Lower lobe of right lung (tissue), 2 donors: ENCODE results near the gene KLHL22. TPM values are rescaled to one million over a fixed set of nuclear protein-coding genes. Genes with fewer than 3 reads are reported as not detected.

Experiments
- ATAC-seq, 2 donors: fragments of 200-7000 bp; cut with Tn5 transposase; one replicate each; pipeline ENCODE4 v1.9.1; 2020 to 2022; ENCODE audit warnings: mild to moderate bottlenecking in 2 of 2, moderate library complexity in 2 of 2
- DNase-seq: peaks from one replicate; pipeline ENCODE4 v3.0.0-alpha.2; 2020
- H3K27ac ChIP-seq: fragments of 200-600 bp; one replicate; pipeline ENCODE4 v1.8.0; 2022
- H3K27me3 ChIP-seq: fragments of 200-600 bp; one replicate; pipeline ENCODE4 v1.8.0; 2022; ENCODE audit warnings: low read depth
- H3K36me3 ChIP-seq: fragments of 200-600 bp; one replicate; pipeline ENCODE4 v1.8.0; 2022; ENCODE audit warnings: mild to moderate bottlenecking
- H3K4me1 ChIP-seq: fragments of 200-600 bp; one replicate; pipeline ENCODE4 v1.8.0; 2022
- H3K4me3 ChIP-seq: fragments of 200-600 bp; one replicate; pipeline ENCODE4 v1.8.0; 2022; ENCODE audit warnings: mild to moderate bottlenecking
- H3K9me3 ChIP-seq: fragments of 200-600 bp; one replicate; pipeline ENCODE4 v1.8.0; 2022
- intact Hi-C: fragments of 100-400 bp; cut with DNase I; formaldehyde crosslinking; loops from one replicate; pipeline ENCODE4 v1.11.0; 2022
- total RNA-seq: library from RNA; stranded (reverse); fragmentation: NEBNext Ultra II Directional; extraction: Animal tissue kit (Norgen Biotek cat#: 25700); gene quantifications from one replicate; pipeline ENCODE4 v1.2.1, GENCODE V29; 2021
- TF ChIP-seq, protein P1 (sequence below): fragments of 200-600 bp; IDR thresholded peaks from one replicate; pipeline ENCODE4 v1.8.0; 2022; ENCODE audit warnings: antibody characterized with exemption, mild to moderate bottlenecking
- donor health status: DM: no; HTN: yes; CAD: no; lungs with severe emphysema.

KLHL22 gene
- total RNA-seq, 1 donor from 2014 or later = 24.0 TPM

DNA sequence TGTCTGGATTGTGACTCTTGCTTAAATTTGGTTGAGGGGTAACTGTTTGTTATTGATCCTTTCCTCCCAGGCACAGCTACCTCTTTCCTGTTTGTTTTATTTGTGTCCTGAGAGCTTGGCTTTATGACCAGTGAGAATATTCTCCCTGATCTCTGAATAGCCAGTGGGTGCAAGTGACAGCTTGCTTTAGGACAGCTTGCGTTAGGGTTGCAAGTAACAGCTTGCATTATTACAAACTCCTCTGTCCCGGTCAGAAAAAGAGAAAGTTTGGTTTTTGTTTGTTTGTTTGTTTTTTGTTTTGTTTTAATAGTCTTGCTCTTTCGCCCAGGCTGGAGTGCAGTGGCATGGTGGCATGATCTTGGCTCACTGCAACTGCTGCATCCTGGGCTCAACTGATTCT, 3.3 kb upstream of the KLHL22 start:
- no peaks in the 10 kb centered on the region for H3K27me3 ChIP-seq
- peaks cover 15% of the 10 kb centered on the region for H3K4me1 ChIP-seq
- no peak overlapping the region for H3K27ac ChIP-seq
- TF ChIP-seq, protein P1, sequence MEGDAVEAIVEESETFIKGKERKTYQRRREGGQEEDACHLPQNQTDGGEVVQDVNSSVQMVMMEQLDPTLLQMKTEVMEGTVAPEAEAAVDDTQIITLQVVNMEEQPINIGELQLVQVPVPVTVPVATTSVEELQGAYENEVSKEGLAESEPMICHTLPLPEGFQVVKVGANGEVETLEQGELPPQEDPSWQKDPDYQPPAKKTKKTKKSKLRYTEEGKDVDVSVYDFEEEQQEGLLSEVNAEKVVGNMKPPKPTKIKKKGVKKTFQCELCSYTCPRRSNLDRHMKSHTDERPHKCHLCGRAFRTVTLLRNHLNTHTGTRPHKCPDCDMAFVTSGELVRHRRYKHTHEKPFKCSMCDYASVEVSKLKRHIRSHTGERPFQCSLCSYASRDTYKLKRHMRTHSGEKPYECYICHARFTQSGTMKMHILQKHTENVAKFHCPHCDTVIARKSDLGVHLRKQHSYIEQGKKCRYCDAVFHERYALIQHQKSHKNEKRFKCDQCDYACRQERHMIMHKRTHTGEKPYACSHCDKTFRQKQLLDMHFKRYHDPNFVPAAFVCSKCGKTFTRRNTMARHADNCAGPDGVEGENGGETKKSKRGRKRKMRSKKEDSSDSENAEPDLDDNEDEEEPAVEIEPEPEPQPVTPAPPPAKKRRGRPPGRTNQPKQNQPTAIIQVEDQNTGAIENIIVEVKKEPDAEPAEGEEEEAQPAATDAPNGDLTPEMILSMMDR = no peak
- no peak for DNase-seq
- H3K9me3 ChIP-seq = no peaks in the 10 kb centered on the region
- H3K4me3 ChIP-seq = no peak overlapping the region
- H3K36me3 ChIP-seq = peaks cover 11% of the 10 kb centered on the region
- no peak for ATAC-seq
- intact Hi-C loops = no loop called here

GRCh38 chr22:20497426-20497825, 1.8 kb upstream of the KLHL22 start:
- peaks cover 11% of the 10 kb centered on the region for H3K36me3 ChIP-seq
- intact Hi-C loops = no loop called here
- DNase-seq (peak; percentile 0), ATAC-seq (no peak)
- H3K4me1 ChIP-seq = peaks cover 15% of the 10 kb centered on the region
- H3K27ac ChIP-seq = no peak overlapping the region
- H3K27me3 ChIP-seq = no peaks in the 10 kb centered on the region
- H3K4me3 ChIP-seq = no peak overlapping the region
- TF ChIP-seq, protein P1 = no peak
- H3K9me3 ChIP-seq = no peaks in the 10 kb centered on the region

DNA sequence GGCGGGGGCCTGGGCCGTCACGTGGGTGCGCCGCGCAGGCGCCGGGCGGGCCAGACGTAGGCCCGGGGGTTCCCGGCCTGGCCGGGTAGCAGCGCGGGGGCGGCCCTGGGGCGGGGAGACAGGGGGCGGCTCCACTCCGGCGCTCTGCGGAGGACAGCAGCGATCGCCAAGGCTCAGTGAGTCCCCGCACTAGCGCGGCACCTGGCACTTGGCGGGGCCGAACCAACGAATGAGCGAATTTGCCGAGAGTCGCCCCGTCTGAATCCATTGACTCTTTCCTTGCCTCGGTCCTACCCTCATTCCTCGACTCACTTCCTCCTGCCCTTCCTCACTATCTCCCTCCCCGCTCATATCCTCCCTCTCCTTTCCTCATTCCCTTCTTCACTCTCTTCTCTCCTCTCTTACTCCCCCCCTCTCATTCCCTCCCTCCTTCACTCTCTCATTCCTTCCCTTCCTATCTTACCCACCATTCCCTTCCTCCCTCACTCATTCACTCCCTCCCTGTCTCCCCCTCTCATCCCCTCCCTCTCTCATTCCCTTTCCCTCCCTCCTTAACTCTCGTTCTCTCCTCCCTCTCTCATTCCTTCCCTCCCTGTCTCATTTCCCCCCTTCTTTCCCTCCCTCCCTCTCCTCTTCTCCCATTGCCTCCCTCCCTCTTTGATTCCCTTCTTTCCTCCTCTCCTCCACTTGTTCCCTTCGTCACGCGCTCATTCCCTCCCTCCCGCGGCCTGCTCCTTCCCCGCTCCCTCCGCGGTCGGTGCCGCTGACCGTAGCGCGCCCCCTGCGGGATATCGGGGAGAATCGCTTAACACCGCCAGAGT, 476 bp upstream of the KLHL22 start:
- H3K27me3 ChIP-seq = no peaks in the 10 kb centered on the region
- H3K4me3 ChIP-seq = peak overlapping the region; percentile 93
- TF ChIP-seq, protein P1 = peak; percentile 86
- ATAC-seq = peak; percentile 98
- intact Hi-C loops = no loop called here
- no peaks in the 10 kb centered on the region for H3K9me3 ChIP-seq
- peak overlapping the region; percentile 84 for H3K27ac ChIP-seq
- peak; percentile 94 for DNase-seq
- peaks cover 4% of the 10 kb centered on the region for H3K36me3 ChIP-seq
- H3K4me1 ChIP-seq = peaks cover 15% of the 10 kb centered on the region

GRCh38 chr22:20491346-20491745, 4.2 kb downstream of the KLHL22 start:
- no peaks in the 10 kb centered on the region for H3K9me3 ChIP-seq
- H3K27ac ChIP-seq = no peak overlapping the region
- peaks cover 10% of the 10 kb centered on the region for H3K4me1 ChIP-seq
- no peak for DNase-seq
- no peak for ATAC-seq
- peaks cover 18% of the 10 kb centered on the region for H3K36me3 ChIP-seq
- TF ChIP-seq, protein P1 = no peak
- intact Hi-C loops = no loop called here
- no peaks in the 10 kb centered on the region for H3K27me3 ChIP-seq
- no peak overlapping the region for H3K4me3 ChIP-seq

- DNase-seq (no peak), ATAC-seq (no peak)
- Histone ChIP-seq H3K36me3 (peaks cover 18% of the 10 kb centered on the region), H3K9me3 (no peaks in the 10 kb centered on the region), H3K4me3 (no peak overlapping the region), H3K27me3 (no peaks in the 10 kb centered on the region), H3K4me1 (peaks cover 10% of the 10 kb centered on the region), H3K27ac (no peak overlapping the region)
- intact Hi-C loops = no loop called here
- TF ChIP-seq, protein P1 = no peak
Observed at GRCh38 chr22:20490941-20491307, 4.7 kb downstream of the KLHL22 start.
